Limb (tissue), 2 donors: ENCODE results near the gene PLEKHB2.
A peak's percentile ranks its signal among the peaks of the same experiment; 100 is the strongest.
"Not testable (repeated sequence)": the region's sequence is repeated elsewhere in the genome, so short reads cannot be mapped to it uniquely, and the experiment has no call there.

ENCODE experiments used
- DNase-seq, 2 donors: peaks; one replicate each; pipeline ENCODE4 v3.0.0-alpha.2; 2016; ENCODE audit errors: extremely low spot score in 2 of 2

PLEKHB2 gene

GRCh38 chr2:131105156-131105949 is at the start of gene PLEKHB2:
Gene PLEKHB2 (plus strand): TSS chr2:131105336. CDS start chr2:131120942, 15,606 bp downstream.
- DNase-seq = peak; percentile 91 to 98

GRCh38 chr2:131056204-131056931 is 48.8 kb upstream of the PLEKHB2 start:
- DNase-seq = no peak

- DNase-seq = no peak
Observed at GRCh38 chr2:131056932-131057287, 48.2 kb upstream of the PLEKHB2 start.

GRCh38 chr2:131058214-131058843 is 46.8 kb upstream of the PLEKHB2 start:
- no peak for DNase-seq

GRCh38 chr2:131058920-131059319 is 46.2 kb upstream of the PLEKHB2 start:
- DNase-seq = no peak

- DNase-seq = no peak
Observed at GRCh38 chr2:131063501-131064283, 41.4 kb upstream of the PLEKHB2 start.

- no peak for DNase-seq
Observed at GRCh38 chr2:131064589-131065512, 40.3 kb upstream of the PLEKHB2 start.

GRCh38 chr2:131067465-131068125 is 37.5 kb upstream of the PLEKHB2 start:
- no peak for DNase-seq

GRCh38 chr2:131068172-131068571 is 37.0 kb upstream of the PLEKHB2 start:
- DNase-seq = not testable (repeated sequence)

GRCh38 chr2:131075578-131075977 is 29.6 kb upstream of the PLEKHB2 start:
- not testable (repeated sequence) for DNase-seq

- DNase-seq = no peak
Observed at GRCh38 chr2:131076707-131077106, 28.4 kb upstream of the PLEKHB2 start.

- no peak for DNase-seq
Observed at GRCh38 chr2:131077182-131077846, 27.8 kb upstream of the PLEKHB2 start.

- DNase-seq = no peak
Observed at GRCh38 chr2:131077966-131078365, 27.2 kb upstream of the PLEKHB2 start.

GRCh38 chr2:131079931-131080330 is 25.2 kb upstream of the PLEKHB2 start:
- not testable (repeated sequence) for DNase-seq

GRCh38 chr2:131081190-131081589 is 23.9 kb upstream of the PLEKHB2 start:
- DNase-seq = no peak

- DNase-seq = no peak
Observed at GRCh38 chr2:131085646-131086045, 19.5 kb upstream of the PLEKHB2 start.

GRCh38 chr2:131092458-131093005 is 12.6 kb upstream of the PLEKHB2 start:
- DNase-seq = peak in 1 of 2 donors; percentile 1

- peak; percentile 90 to 95 for DNase-seq
Observed at GRCh38 chr2:131093006-131093695, 12.0 kb upstream of the PLEKHB2 start, which contains the start of gene FAM168B. Gene FAM168B (minus strand): TSS chr2:131093460. CDS start chr2:131082646, 10,814 bp downstream.
